Body of pancreas (tissue), 4 donors: Measurements from ENCODE around the gene DPH2. TPM values are rescaled to one million over a fixed set of nuclear protein-coding genes. Genes with fewer than 3 reads are reported as not detected.

Source experiments
- ATAC-seq: fragments of 150-250 bp; one replicate; pipeline ENCODE4 v1.9.1; 2016
- DNase-seq, 4 donors: peaks; one replicate each; pipeline ENCODE4 v3.0.0-alpha.2; 2019
- H3K27ac ChIP-seq, 4 donors: fragments of 200-600 bp; sonication (generic); 1 replicate in 3 of 4; 2 replicates in 1 of 4; pipeline versions ENCODE4 v1.5.1 to v1.6.1; 2016 to 2019; ENCODE audit warnings: mild to moderate bottlenecking in 1 of 4, mixed read lengths in 1 of 4, moderate library complexity in 1 of 4
- H3K27me3 ChIP-seq, 2 donors: fragments of 200-600 bp; sonication (generic); one replicate each; pipeline ENCODE4 v1.6.0; 2016; ENCODE audit warnings: mild to moderate bottlenecking in 1 of 2
- H3K36me3 ChIP-seq, 2 donors: fragments of 200-600 bp; sonication (generic); replicated peaks in 1 of 2; 2 replicates each; pipeline ENCODE4 v1.5.1; 2016; ENCODE audit warnings: low read depth in 2 of 2; ENCODE audit not compliant: insufficient read depth in 1 of 2
- H3K4me1 ChIP-seq: fragments of 200-600 bp; sonication (generic); one replicate; pipeline ENCODE4 v1.6.0; 2016
- H3K4me3 ChIP-seq, 2 donors: fragments of 200-600 bp; sonication (generic); 1 replicate in 1 of 2; 2 replicates in 1 of 2; pipeline ENCODE4 v1.5.1; 2016 to 2019
- H3K9me3 ChIP-seq, 3 donors: fragments of 200-600 bp; sonication (generic); 1 replicate in 2 of 3; 2 replicates in 1 of 3; pipeline ENCODE4 v1.5.1; 2016
- CTCF ChIP-seq, 7 experiments: fragments of 450-650 bp in 4 of 7; fragments of 200-600 bp in 3 of 7; sonication (generic) in 3 of 7; IDR thresholded peaks; one replicate each; pipeline ENCODE4 v1.5.1; 2016 to 2019; ENCODE audit warnings: antibody characterized with exemption in 7 of 7
- POLR2A ChIP-seq, 3 donors: fragments of 450-650 bp; IDR thresholded peaks; one replicate each; pipeline ENCODE4 v1.6.1; 2016; ENCODE audit warnings: antibody characterized with exemption in 3 of 3, mild to moderate bottlenecking in 2 of 3
- WGBS, 2 donors: methylation state at CpG; one replicate each; pipeline ENCODE4 v1.1.5; 2017; 5-methylcytosine and 5-hydroxymethylcytosine counted together
- intact Hi-C: fragments of 100-400 bp; cut with DNase I; formaldehyde crosslinking; loops from one replicate; pipeline ENCODE4 v1.15.1; 2023
- total RNA-seq, 2 donors: library from RNA; depleted of rRNA; stranded (reverse); fragments of >200 nt; gene quantifications; one replicate each; pipeline ENCODE4 v1.1.0, GENCODE V29; 2016

Gene DPH2
- total RNA-seq, 2 donors from 2014 or later = 25.4 to 35.3 TPM

GRCh38 chr1:44014365-44015104, 44.7 kb downstream of the DPH2 start:
- 51 to 65% methylated on average over 5 to 8 of the region's 8 CpGs for WGBS, 2 donors
- H3K27ac ChIP-seq = no peak overlapping the region
- no peaks in the 10 kb centered on the region for H3K36me3 ChIP-seq
- intact Hi-C loops = no loop called here
- H3K4me3 ChIP-seq = no peak overlapping the region
- TF ChIP-seq CTCF (IDR thresholded peaks at IDR 0.05) (no peak), POLR2A (IDR thresholded peaks at IDR 0.05) (no peak)
- no peak for ATAC-seq
- H3K4me1 ChIP-seq = peaks cover 19% of the 10 kb centered on the region
- DNase-seq = no peak
- no peaks in the 10 kb centered on the region for H3K27me3 ChIP-seq
- no peaks in the 10 kb centered on the region for H3K9me3 ChIP-seq

GRCh38 chr1:44015206-44015605, 45.4 kb downstream of the DPH2 start:
- no peak for DNase-seq
- no peak for ATAC-seq
- intact Hi-C loops = no loop called here
- H3K27ac ChIP-seq = no peak overlapping the region
- H3K27me3 ChIP-seq = no peaks in the 10 kb centered on the region
- H3K9me3 ChIP-seq = no peaks in the 10 kb centered on the region
- H3K4me1 ChIP-seq = peaks cover 19% of the 10 kb centered on the region
- H3K4me3 ChIP-seq = no peak overlapping the region
- no peak for TF ChIP-seq CTCF (IDR thresholded peaks at IDR 0.05)
- TF ChIP-seq POLR2A (IDR thresholded peaks at IDR 0.05) = no peak
- H3K36me3 ChIP-seq = no peaks in the 10 kb centered on the region
- 71 to 79% methylated on average over 3 of the region's 3 CpGs for WGBS, 2 donors

DNA sequence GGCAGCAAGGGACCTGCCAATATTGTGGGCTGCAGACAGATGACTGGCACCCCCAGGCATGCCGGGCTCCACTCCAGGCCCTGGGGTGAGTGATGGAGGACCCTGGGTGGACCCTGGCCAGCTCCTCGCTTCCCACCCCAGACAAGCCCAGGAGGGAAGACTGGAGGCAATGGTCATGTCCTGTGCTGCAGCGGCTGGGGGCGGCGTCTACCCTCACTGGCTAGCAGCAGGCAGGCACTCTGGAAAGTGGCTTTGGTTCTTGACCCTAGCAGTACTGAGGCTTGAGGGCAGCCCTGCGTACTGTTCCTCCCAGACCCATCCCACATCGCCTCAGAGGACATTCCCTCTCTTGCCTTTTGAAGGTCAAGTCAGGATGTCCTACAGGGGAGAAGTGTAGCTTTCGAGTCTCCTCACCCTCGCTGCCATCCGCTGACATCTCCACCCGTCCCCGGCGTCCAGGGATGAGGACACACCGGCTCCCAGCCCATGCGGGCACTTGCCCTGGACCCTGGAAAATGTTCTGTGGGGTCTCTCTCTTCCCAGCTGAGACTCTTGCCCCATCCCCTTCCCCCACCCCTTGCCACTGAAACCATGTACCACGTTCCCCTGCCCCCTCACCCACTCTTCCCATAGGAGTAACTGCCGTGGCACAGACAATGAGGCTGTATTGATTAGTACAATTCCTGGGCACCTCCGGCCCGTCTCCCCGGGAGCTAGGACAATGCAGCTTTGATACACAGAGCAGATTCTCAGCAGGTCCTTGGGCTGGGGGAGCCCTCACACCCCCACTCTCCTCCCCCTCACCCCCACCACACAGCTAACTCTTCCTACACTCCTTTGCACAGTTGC, 46.5 kb downstream of the DPH2 start:
- ATAC-seq (no peak), DNase-seq (no peak)
- no peak for TF ChIP-seq CTCF (IDR thresholded peaks at IDR 0.05)
- TF ChIP-seq POLR2A (IDR thresholded peaks at IDR 0.05) = no peak
- intact Hi-C loops = no loop called here
- Histone ChIP-seq H3K4me1 (peaks cover 18% of the 10 kb centered on the region), H3K36me3 (no peaks in the 10 kb centered on the region), H3K9me3 (no peaks in the 10 kb centered on the region), H3K27me3 (no peaks in the 10 kb centered on the region), H3K27ac (no peak overlapping the region), H3K4me3 (no peak overlapping the region)
- 76 to 84% methylated on average over 15 to 19 of the region's 20 CpGs for WGBS, 2 donors

DNA sequence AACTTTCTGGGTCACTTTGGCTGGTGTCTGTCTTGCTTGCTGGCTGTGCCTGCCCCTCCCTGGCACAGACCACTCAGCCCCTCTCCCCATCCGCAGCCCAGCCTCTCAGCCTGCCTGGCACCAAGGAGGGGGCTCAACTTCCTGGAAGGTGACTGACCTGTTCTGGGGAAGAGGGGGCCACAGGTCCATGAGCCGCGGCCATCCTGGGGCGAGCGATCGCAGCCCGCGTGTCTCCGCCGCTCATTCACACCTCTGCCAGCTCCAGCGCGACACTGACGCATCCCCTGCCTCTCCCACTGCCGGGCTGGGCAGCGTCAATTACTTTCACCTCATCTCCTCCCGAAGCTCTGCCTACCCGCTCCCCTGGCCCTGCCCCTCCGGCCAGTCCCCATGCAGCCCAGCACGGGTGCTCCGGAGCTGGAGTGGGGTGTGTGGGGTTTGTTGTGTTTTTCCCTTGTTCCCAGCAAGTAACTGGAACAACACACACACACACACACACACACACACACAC, 47.1 kb downstream of the DPH2 start:
- intact Hi-C loops = no loop called here
- no peaks in the 10 kb centered on the region for H3K9me3 ChIP-seq
- H3K4me3 ChIP-seq = no peak overlapping the region
- no peaks in the 10 kb centered on the region for H3K36me3 ChIP-seq
- 84 to 89% methylated on average over 16 to 18 of the region's 20 CpGs for whole genome bisulfite sequencing, 2 donors
- no peaks in the 10 kb centered on the region for H3K27me3 ChIP-seq
- H3K27ac ChIP-seq = no peak overlapping the region
- peaks cover 11% of the 10 kb centered on the region for H3K4me1 ChIP-seq
- TF ChIP-seq POLR2A (IDR thresholded peaks at IDR 0.05) = no peak
- no peak for TF ChIP-seq CTCF (IDR thresholded peaks at IDR 0.05)
- DNase-seq = no peak
- ATAC-seq = no peak
